Stimulated activated CD8-positive, alpha-beta memory T cell treated with anti-CD3 and anti-CD28 coated beads, Interleukin-7, amount 100 ng/mL, for 4 hours (primary cell): ENCODE results near the gene DNASE1L2.
"Not testable (repeated sequence)": the region's sequence is repeated elsewhere in the genome, so short reads cannot be mapped to it uniquely, and the experiment has no call there.

Source experiments
- DNase-seq, 2 donors: peaks; one replicate each; pipeline ENCODE4 v3.0.0-alpha.2; 2020; ENCODE audit warnings: low read depth in 2 of 2

DNASE1L2 gene

DNA sequence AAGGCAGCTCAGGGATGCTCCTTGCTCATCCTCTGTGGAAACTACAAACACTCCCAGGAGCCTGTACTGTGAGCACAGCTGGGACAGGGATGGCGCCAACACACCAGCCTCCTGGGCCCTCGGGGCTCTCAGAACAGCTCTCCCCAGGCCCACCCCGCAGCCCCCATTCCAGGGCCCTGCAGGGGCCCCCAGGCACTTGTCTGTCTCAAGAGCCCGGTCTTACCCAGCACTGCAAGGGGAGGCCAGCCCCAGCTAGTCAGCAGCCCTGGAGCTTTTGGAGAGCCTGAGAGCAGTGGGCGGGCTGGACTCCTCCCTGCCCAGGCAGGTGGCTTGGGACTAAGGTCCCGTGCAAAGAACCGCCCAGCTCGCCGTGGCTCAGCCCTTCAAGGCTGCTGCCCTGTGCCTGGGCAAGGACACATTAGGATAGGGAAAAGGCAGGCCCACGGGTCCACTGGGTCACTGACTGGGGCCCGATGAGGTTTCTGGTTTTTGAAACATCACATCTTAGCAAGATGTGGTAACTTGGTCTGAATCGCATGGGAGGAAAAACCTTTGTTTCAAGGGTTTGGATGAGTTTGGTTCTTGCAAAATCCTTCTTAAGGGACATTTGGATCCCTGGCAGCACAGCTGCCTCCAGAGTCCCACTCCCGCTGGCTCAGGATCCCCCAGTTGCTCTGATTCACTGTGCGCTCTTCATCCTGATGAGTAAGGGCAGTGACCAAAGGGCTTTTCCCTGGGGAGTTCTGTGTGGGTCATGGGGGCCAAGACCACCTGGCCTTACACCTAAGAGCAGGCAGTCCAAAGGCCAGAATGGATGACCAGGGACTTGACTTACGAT, 2.8 kb downstream of the DNASE1L2 start:
- no peak for DNase-seq

DNA sequence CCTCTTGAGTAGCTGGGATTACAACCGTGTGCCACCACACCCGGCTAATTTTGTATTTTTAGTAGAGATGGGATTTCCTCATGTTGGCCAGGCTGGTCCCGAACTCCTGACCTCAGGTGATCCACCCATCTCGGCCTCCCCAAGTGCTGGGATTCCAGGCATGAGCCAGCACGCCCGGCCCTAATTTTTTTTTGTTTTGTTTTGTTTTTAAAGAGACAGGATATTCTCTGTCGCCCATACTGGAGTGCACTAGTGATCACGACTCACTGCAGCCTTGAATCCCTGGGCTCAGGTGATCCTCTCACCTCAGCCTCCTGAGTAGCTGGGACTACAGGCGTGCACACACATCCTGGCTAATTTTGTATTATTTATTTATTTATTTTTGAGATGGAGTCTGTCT, 4.1 kb downstream of the DNASE1L2 start:
- not testable (repeated sequence) for DNase-seq

DNA sequence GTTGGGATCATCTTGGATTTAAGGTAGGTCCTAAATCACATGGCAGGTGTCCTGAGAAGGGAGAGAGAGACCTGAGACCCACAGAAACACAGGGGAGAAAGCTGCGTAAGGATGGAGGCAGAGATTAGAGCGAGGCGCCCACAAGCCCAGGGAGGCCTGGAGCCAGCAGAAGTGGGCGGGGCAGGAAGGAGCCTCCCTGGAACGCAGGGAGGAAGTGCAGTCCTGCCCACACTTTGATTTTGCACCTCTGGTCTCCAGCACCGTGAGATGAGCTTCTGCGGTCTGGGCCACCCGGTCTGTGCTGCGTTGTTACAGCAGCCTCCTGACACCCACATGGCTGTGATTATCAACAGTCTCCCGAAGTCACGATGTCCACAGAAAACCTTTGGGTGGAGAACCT, 6.4 kb downstream of the DNASE1L2 start:
- DNase-seq = no peak

DNA sequence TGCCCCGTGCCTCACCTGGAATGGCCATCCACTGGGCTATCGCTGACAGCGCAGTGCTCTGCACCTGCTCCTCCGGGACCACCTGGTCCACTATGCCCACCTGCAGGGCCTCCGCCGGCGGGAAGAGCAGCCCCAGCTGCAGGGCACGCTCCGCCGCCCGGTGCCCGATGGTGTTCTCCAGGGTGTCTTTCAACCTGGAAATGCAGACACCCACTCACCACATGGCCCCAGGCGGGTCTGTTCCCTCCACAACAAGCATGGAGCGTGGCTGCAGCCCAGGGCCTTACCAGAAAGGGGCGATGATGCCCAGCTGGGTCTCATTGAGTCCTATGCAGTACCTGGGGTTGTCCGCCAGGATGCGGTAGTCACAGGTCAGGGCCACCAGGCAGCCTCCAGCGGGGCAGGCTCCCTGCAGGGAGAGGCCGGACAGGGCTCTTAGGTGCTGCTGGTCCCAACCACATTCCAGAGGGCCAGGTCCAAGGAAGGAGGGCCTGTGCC, 6.8 kb downstream of the DNASE1L2 start:
- DNase-seq = no peak

DNA sequence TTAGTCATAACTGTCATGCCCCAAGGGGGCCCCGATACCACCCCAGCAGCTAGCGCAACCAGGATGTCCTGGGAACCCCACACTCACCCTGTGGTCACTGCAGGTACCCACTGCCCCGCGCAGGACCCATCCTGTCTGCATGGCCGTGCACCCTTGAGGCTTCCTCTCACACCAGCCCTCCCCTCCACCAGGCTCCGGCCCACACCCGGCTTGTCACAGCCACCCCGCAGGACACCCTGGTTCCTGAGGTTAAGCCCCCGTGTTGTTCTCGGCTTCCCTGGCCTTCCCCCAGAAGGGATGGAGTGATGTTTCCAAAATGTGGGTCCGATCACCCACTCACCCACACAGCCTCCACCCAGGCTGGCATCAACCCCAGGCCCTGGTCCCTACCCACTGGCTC, 7.5 kb downstream of the DNASE1L2 start:
- no peak for DNase-seq

DNA sequence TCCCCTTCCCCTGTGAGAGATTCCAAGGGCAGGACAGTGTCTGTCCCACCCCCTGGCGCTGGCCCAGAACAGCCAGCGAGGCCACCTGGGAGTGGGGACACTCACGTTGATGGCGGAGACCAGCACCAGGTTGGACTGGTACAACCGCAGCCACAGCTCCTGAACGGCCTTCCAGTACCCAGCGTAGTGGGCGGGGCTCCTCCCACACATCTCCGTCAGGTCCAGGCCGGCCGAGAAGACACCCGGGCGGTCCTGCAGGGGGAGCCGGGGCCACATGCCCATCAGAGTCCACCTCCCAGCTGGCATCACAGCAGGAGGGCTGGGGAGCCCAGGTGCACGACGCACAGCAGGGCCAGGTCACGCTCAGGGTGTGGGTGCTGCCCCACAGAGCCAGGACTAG, 8.1 kb downstream of the DNASE1L2 start:
- DNase-seq = no peak

DNA sequence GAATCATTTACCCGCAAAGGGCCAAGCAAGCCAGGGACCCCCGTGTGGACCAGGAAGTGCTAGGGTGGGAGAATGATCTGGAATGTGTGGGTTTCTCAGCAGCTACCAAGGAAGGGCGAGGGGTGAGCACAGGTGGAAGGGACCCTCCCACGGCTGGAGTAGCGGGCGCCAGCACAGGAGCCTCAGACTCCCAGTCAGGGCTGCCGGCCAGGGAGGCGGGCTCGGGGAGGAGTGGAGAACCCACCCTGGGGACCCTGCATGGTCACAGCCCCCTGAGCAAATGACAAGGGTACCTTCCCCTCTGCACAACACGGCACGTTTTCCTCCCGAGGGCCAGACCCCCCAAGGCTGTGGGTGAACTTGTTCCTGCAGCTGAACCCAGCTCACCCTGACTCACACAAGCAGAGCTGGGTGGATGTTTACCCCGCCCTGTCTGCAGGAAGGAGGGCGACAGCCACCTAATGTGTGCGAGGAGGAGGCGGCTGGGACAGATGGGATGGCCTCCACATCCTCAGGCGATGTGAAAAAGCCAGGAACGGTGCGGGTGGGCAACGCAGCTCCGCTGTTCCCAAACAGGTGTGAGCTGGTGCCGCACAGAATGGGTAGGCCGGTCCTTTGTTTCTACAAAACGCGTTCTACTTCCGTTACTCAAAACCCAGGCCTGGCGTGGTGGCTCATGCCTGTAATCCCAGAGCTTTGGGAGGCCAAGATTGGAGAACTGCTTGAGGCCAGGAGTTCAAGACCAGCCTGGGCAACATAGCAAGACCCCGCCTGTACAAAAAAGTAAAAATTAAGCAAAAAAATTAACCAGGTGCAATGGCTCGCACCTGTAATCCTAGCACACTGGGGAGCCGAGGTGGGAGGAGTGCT, 8.9 kb downstream of the DNASE1L2 start:
- DNase-seq = no peak

DNA sequence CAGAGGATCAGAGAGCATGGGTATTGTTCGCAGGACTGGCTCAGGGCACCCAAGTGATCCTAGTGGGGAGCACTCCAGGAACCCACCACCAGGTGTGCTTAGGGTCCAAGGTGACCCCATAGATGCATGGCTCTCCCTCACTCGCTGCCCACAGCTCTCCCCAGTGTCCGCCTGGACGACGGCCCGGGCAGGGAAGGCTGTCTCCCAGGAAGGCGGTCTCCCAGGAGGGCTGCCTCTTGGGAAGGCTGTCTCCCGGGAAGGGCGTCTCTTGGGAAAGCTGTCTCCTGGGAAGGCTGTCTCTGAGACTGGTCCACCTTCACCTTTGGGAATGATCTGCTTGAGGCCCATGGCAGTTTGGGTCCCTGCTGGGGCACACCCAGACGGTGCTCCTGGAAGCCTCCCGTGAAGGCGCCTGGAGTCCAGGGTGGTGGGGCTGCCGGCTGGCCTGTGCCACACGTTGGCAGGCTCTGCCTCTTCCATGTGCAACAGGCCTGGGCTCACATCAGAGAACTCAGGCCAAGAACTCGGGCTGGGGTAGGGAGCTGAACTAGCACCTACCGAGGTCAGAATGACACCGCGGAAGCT, 10.1 kb downstream of the DNASE1L2 start:
- DNase-seq = no peak

DNA sequence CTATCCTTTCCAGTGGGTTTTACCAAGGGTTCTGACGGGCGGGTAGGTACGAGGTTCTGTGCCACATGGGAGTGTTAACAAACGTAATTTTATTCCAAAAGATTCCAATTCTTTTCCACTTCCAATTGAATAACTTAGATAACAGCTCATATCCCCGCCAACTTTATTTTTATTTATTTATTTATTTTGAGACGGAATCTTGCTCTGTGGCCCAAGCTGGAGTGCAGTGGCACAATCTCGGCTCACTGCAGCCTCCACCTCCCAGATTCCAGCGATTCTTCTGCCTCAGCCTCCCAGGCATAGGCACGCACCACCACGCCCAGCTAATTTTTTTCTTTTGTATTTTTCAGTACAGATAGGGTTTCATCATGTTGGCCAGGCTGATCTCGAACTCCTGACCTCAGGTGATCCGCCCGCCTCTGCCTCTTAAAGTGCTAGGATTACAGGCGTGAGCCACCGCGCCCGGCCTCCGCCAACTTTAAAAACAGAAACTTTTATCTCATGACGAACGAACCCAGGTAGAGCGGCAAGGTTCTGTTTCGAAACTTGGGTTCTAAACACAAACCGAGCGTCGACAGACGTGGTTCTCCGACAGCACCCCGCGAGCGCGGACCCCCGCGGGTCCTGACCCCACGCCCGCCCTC, 14.5 kb downstream of the DNASE1L2 start:
- DNase-seq = no peak

DNA sequence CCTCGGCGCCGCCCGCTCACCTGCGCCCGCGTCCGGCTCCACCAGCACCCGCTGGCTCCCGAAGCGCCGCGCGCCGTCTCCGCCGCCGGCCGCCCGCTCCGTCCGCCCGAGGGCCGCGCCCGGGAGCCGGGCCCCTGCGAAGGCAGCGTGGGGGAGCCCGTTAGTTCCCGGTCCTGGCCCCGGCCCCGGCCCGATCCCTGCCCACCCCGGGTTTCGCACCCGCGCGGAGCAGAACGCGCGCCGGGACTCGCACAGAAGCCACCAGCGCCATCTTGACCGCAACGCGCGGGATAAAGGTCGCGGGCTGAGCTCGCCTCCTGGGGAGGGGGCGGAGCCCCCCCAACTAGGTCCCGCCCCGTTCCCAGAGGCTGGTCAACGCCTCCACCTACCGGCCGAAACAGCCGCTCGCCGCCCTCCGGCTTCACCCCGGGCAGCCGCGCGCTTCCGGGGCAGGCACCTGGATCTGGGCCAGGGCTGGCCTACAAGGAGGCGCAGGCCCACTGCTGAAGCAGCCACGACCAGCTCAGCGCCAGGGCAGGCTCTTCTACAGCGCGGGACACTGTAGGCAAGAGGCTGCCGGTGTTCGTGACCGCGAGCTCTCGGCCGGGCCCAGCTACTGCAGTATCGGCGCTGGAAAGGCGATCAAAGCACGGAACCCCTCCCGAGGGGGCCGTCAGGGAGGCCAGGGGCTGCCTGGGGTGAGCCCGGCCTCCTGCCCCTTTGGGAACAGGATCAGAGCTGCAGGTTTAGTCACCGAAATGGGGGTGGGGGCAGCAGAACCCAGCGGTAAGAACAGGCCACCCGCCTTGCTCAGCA, 15.3 kb downstream of the DNASE1L2 start, which contains the start of gene ECI1:
ECI1 (minus strand) TSS at position 292 of the 816 bp plus-strand sequence; CDS start at position 271, 21 bp downstream.
- DNase-seq = peak; percentile 48 to 76

DNA sequence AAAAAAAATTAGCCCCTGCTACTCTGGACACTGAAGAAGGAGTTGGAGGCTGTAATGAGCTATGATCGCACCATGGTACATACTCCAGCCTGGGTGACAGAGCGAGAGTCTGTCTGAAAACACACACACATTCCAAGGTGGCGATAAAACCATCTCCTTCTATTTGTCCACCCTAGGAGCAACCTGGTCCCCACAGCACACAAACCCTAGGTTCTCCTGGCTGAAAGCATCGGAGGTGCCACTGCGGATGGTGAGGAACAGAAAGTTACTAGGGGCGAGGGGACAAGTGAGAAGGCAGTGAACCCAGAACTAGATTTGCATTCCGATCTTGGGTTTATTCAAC, 16.5 kb downstream of the DNASE1L2 start:
- DNase-seq = no peak

DNA sequence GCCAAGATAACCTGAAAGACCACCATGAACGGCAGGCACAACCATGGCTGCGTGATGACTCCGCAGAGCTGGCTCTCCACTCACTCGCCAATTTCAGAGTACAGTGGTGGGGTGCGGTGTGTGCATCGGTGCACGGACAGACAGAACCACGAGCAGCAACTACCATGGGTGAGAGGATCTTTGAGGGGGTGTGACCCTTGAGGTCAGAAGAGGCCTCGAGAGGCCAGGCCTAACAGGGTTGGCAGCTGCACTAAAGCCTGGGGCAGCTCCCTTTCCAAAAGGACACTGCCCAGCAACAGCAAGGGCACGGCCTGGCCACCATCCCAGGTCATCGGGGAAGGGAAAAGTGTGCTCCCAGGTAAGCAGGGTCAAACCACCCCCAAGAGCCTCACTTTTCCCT, 17.0 kb downstream of the DNASE1L2 start:
- no peak for DNase-seq

DNA sequence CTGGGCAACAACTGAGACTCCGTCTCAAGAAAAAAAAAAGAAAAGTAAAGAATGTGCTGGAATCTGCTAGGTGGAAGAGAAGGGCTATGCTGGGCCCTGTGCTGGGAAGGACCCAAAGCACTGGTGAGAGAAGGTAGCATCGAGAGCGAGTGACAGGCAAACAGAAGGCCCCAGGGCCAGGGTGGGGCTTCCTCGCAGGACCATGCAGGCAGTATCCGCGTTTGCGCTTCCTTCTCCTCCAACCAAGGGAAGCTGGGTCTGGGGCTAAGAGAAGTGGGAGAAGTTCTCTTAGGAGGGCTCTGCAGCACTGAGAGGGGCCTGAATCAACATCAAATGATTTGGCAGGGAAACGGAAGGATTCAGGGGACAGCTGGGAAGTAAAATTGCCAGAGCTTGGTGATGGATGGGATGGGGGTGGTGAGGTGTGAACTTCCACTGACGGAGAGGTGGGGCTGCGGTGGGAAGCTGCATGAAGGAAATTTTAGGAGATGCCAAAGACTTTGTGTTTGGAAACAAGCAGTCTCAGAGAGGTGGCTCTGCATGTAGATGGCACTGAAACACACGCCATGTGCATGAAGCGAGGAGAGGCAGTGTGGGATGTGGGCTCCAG, 20.4 kb downstream of the DNASE1L2 start:
- no peak for DNase-seq

DNA sequence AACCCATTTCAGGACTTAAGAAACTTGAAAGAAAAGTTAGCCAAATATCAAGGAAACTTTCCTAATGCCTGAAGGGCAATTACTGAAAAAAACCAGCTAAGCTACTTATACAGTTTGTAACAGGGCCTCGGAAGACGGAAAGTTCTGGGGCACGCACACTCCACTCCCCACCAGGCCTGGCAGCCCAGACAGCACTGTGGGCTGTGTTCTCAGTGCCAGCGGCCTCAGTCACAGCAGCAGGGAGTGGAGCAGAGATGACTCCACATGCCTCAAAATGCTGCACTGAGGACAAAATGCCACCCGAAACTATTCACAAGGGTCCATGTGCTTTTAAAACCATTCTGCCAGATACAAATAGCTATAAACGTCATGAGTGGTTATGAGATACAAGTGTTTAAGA, 21.5 kb downstream of the DNASE1L2 start:
- no peak for DNase-seq

DNA sequence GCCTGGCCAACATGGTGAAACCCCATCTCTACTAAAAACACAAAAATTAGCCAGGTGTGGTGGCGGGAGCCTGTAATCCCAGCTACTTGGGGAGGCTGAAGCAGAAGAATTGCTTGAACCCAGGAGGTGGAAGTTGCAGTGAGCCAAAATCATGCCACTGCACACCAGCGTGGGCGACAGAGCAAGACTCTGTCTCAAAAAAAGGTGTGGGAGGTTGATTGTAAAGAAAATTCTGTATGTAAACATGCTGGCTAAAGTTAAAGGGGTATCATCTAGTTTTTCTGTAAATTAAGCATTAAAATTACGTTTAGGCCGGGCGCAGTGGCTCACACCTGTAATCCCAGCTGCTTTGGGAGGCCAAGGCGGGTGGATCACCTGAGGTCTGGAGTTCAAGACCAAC, 22.3 kb downstream of the DNASE1L2 start:
- not testable (repeated sequence) for DNase-seq

DNA sequence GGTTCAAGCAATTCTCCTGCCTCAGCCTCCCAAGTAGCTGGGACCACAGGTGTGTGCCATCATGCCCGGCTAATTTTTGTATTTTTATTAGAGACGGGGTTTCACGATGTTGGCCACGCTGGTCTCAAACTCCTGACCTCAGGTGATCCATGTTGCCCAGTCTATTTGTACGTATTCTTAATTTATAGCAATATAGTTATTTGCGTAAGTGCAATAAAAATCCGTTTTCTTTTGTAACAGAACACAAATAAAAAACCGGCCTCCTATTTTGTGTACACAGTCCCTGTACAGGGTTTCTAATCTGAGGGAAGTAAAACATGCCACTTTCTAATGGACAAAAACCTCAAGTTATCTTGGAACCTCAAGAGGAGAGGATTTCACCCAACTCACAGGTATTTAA, 24.0 kb downstream of the DNASE1L2 start:
- DNase-seq = no peak

DNA sequence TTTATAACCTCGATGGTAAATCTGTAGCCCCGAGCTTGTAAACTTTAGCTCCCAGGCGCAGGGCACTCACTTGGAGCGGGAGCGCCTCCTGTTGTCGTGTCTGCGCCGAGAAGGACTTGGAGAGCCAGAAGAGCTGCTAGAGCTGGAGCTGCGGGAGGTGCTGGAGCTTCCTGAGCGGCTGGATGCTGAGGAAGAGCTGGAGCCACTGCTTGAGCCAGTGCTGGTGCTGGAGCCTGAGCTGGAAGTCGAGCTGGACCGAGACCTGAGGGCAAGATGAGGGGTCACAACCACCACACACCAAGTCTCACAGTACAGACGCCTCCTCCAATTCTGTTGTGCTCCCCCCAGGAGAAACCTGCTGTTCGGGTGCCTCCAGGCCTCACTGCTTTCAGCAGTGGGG, 26.8 kb downstream of the DNASE1L2 start:
- DNase-seq = not testable (repeated sequence)

DNA sequence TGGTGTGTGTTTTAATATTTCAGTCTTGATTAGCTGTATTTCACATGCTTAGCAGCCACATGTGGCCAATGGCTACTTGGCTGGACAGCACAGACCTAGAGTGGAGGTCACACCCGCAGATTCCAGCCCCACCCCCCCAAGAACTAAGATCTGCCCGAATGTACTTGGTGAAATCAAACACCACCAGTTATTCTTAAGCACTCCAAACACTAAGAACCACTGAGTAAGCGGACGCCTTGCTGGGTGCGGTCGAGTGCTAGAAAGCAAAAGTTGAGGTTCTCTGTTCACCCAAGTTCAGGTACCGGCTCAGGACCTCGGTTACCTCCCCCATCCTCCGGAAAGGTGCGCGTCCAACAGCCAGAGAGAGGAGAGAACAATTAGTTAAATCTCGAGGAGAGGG, 30.6 kb downstream of the DNASE1L2 start:
- not testable (repeated sequence) for DNase-seq

DNA sequence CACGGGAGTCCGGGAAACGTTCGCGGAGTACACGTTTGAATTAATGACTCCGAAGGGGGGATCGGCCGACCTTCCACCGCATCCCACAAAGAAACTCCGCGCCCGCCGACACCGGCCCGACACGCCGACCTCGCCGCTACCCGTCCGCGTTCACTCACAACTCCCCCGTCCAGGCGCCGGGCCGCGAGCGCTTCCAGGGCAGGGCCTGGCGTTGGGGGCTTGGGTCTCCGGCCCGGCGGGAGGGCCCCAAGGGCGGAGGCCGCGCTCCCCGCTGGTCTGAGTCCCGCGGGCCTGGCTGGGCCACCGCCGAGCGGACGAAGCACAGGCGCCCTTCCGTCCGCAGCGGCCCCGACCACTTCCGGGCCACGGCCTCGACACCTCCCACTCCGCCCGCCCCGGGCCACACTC, 31.3 kb downstream of the DNASE1L2 start:
- not testable (repeated sequence) for DNase-seq

DNA sequence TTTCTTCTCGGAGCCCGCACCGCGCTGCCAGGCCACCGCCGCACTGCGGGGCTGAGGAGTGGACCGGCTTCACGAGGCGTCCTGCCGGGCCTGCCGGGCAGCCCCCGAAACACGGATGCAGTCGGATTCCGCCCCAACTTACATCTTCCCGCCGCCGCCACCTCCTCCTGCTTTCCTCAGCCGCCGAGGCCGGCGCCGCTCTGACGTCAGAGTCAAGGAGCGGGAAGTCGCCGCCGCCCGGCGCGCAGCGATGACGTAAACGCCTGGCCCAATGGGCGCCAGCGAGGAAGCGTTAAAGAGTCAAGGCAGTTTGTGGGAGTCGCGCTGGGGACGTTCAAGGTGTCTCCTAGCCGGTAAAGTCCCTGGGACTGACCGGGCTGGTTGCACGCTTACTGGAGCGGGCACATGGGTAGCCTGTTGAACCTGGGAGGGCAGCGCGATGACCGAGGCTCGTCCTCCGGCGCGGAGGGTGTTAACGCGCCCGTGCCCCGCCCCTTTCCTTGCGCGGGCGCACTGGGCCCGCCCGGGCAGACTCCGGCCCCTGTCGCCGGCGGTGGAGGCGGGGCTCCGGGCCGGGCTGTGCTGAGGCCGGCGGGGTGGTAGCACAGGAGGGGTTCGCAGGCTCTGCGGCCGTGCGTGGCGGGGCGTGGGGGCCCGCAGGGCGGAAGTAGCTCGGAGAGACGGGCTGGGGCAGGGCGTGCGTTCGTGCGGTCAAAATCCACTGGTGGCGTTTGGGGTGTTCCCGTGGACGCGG, 31.8 kb downstream of the DNASE1L2 start, which contains the start of gene RNPS1:
RNPS1 (minus strand) TSS at position 214 of the 754 bp plus-strand sequence. CDS start 3,483 bp downstream, outside the sequence.
- peak; percentile 89 to 95 for DNase-seq
